Choroid plexus epithelial cell (primary cell): ENCODE results near the gene PCDHA12.
"Not testable (repeated sequence)": the region's sequence is repeated elsewhere in the genome, so short reads cannot be mapped to it uniquely, and the experiment has no call there.

Experiments
- DNase-seq: peaks from one replicate; pipeline ENCODE4 v3.0.0-alpha.2; 2010; ENCODE audit warnings: low read depth
- H3K4me3 ChIP-seq: 2 replicates; pipeline ENCODE4 v1.5.1; 2011; ENCODE audit warnings: low read depth, mild to moderate bottlenecking, control low read depth, low read length, moderate library complexity
- CTCF ChIP-seq: conservative IDR thresholded peaks from 2 replicates; pipeline ENCODE4 v1.5.1; 2011; ENCODE audit warnings: low read depth, mild to moderate bottlenecking, control low read depth, inconsistent platforms, low read length, moderate library complexity

The PCDHA12 gene

GRCh38 chr5:140857177-140857986 is 17.7 kb upstream of the PCDHA12 start:
- H3K4me3 ChIP-seq, result no peak overlapping the region
- no peak for DNase-seq
- TF ChIP-seq CTCF, result no peak

- no peak for DNase-seq
- TF ChIP-seq CTCF, result no peak
Observed at GRCh38 chr5:140857987-140858240, 17.2 kb upstream of the PCDHA12 start.

GRCh38 chr5:140862441-140863295 is 12.4 kb upstream of the PCDHA12 start:
- no peak for TF ChIP-seq CTCF
- no peak for DNase-seq
- no peak overlapping the region for H3K4me3 ChIP-seq

More at GRCh38 chr5:140857987-140858240, 17.2 kb upstream of the PCDHA12 start:
- H3K4me3 ChIP-seq, result no peak overlapping the region

- TF ChIP-seq CTCF, result no peak
- H3K4me3 ChIP-seq, result no peak within 1 kb of the TSS
- DNase-seq, result no peak
Observed at GRCh38 chr5:140868721-140869554, 6.2 kb upstream of the PCDHA12 start, which contains the start of gene PCDHA11. TSS of gene PCDHA11 (plus strand) at chr5:140868957. CDS start at chr5:140869104, 147 bp downstream.

GRCh38 chr5:140869555-140869886 is 5.6 kb upstream of the PCDHA12 start:
- no peak overlapping the region for H3K4me3 ChIP-seq
- no peak for DNase-seq
- no peak for TF ChIP-seq CTCF

- no peak for DNase-seq
- TF ChIP-seq CTCF, result no peak
- H3K4me3 ChIP-seq, result no peak overlapping the region
Observed at GRCh38 chr5:140870221-140871201, 4.6 kb upstream of the PCDHA12 start.

GRCh38 chr5:140876541-140877261 is 1.6 kb downstream of the PCDHA12 start:
- not testable (repeated sequence) for H3K4me3 ChIP-seq, DNase-seq
